ENCODE data around the gene OPN1MW.
"Not testable (repeated sequence)": the region's sequence is repeated elsewhere in the genome, so short reads cannot be mapped to it uniquely, and the experiment has no call there.

OPN1MW gene

GRCh38 chrX:154182296-154182695 lies at the start of gene OPN1MW:
Gene OPN1MW, plus strand, starts transcription at chrX:154182596. Its CDS starts 82 bp downstream, at chrX:154182678.
- not testable (repeated sequence) for FAIRE-seq; DNase-seq (ENCODE audit: low spot score)

DNA sequence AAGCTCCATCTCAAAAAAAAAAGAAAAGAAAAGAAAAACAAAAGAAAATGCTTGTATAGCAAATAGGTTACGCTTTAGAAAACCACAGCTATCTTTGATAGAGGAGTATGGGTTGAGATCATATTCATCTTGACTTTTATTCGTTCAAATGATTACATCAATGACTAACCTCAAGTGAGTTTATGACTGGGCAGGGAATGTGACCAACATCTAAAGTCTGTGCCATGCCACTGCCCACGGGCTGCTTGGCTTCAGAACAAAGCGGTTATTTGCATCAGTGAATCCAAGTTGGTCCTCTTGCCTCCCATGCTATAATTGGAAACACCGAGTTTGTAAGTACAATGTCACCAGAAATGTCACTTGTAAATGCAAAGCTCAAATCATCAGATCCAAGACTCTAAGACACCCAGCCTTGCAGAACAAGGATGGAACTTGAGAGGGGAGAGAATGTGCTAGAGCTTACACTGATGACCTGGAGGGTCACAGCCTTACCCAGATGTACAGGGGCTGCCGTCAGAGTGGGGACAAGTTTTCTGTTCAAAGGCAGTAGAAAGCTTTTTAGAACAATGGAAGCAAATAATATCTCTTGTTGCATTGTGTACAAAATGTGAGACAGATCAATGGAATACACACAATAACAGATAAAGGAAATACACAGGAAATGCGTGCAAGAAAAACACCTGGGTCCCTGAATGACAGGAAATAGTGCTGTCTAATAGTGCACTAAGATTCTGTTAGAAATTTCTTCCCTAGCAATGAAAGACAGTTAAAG lies 46.8 kb upstream of the OPN1MW start:
- FAIRE-seq (peak; percentile 97), DNase-seq (ENCODE audit: low spot score) (peak; percentile 80)

DNA sequence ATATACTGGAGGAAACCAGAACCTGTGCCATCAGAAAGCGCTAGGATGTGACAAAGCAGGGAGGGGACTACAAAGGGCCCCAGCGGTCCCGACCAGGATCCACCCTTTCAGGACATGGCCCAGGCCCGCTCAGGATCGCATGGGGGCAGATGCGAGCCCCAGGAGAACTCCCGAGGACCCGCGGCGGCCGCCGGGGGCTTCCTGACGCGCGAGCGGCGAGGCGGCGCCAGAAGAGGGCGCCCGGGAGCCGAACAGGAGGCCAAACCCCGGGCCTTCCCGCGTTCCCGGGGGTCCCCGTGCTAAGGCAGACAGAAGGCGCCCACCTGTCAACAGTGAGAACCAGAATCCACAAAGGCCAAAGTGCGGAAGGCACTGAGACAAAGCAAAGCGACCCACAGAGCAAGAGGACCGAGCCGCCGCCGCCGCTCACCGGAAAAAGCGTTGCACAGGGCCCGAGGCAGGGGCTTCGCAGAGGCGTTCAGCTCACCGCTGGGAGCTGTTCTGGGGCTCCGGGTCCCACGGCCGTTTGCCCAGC lies 45.7 kb upstream of the OPN1MW start:
- no peak for DNase-seq (ENCODE audit: low spot score)
- no peak for FAIRE-seq

- DNase-seq (ENCODE audit: low spot score) (no peak), FAIRE-seq (no peak)
These were observed 43.5 kb upstream of the OPN1MW start for GRCh38 chrX:154138857-154139256.

DNA sequence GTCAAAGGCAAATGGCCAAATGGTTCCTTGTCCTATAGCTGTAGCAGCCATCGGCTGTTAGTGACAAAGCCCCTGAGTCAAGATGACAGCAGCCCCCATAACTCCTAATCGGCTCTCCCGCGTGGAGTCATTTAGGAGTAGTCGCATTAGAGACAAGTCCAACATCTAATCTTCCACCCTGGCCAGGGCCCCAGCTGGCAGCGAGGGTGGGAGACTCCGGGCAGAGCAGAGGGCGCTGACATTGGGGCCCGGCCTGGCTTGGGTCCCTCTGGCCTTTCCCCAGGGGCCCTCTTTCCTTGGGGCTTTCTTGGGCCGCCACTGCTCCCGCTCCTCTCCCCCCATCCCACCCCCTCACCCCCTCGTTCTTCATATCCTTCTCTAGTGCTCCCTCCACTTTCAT lies 42.2 kb upstream of the OPN1MW start:
- FAIRE-seq (no peak), DNase-seq (ENCODE audit: low spot score) (no peak)

DNA sequence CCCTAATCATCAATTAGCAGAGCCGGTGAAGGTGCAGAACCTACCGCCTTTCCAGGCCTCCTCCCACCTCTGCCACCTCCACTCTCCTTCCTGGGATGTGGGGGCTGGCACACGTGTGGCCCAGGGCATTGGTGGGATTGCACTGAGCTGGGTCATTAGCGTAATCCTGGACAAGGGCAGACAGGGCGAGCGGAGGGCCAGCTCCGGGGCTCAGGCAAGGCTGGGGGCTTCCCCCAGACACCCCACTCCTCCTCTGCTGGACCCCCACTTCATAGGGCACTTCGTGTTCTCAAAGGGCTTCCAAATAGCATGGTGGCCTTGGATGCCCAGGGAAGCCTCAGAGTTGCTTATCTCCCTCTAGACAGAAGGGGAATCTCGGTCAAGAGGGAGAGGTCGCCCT lies 41.7 kb upstream of the OPN1MW start:
- no peak for DNase-seq (ENCODE audit: low spot score)
- no peak for FAIRE-seq

DNA sequence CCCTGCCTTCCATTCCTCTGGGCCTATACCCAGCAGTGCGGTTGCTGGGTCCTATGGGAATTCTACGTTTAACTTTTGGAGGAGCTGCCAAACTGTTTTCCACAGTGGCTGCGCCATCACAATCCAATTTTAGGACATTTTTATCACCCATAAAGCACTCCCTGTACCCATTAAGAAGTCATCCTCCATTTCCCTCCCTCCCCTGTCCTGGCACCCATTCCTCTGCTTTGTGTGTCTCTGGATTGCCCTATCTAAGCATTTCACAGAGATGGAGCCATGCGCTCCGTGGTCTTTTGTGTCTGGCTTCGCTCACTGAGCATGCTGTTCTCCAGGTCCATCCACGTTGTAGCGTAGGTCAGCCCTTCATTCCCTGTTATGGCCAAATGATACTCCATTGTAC lies 40.0 kb upstream of the OPN1MW start:
- FAIRE-seq (no peak), DNase-seq (ENCODE audit: low spot score) (no peak)

DNA sequence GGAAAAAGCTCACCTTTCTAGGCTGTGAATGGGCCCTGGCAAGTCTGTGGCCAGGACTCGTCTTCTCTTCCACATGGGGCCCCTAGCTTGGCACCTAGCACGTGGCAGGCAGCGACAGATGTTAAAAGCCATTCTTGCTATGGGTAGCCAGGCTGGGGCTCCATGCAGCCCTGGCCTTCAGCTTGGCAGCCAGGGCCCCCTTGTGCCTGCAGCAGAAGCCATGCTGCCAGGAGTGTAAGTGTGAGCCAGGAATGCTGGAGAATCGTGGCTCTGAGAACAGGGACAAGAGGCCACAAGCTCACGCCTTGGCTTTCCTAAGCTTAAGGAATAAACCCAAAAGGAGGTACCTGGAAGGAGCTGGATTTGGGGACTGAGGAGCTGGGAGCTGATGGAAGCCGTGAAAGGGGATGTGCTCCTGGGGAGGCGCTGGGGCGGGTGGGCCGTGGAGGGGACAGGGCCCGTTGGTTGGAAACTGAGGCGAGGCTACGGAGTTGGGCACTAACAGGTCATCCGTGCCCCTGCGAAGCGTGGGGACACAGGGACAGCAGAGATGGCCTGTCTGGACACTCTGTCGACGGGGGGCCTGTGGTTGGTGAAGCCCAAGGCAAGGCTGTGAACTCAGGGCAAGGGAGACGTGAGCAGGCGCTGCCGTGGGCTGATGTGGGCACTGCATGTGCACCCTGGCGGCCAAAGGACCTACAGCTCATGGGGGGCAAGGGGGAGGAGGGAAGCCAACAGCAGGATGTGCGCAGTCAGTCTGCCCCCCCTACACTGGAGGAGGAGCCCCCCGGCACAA lies 39.2 kb upstream of the OPN1MW start:
- DNase-seq (ENCODE audit: low spot score) (no peak), FAIRE-seq (no peak)

DNA sequence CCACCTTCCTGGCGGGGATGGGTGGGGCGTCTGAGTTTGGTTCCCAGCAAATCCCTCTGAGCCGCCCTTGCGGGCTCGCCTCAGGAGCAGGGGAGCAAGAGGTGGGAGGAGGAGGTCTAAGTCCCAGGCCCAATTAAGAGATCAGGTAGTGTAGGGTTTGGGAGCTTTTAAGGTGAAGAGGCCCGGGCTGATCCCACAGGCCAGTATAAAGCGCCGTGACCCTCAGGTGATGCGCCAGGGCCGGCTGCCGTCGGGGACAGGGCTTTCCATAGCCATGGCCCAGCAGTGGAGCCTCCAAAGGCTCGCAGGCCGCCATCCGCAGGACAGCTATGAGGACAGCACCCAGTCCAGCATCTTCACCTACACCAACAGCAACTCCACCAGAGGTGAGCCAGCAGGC lies 38.4 kb upstream of the OPN1MW start, which contains the start of gene OPN1LW:
Gene OPN1LW (plus strand): TSS at position 234 of the 400 bp plus-strand sequence. CDS start 41 bp downstream, at position 275.
- FAIRE-seq; DNase-seq (ENCODE audit: low spot score): not testable (repeated sequence)

- FAIRE-seq; DNase-seq (ENCODE audit: low spot score): not testable (repeated sequence)
These were observed 31.4 kb upstream of the OPN1MW start for GRCh38 chrX:154151030-154151429.

DNA sequence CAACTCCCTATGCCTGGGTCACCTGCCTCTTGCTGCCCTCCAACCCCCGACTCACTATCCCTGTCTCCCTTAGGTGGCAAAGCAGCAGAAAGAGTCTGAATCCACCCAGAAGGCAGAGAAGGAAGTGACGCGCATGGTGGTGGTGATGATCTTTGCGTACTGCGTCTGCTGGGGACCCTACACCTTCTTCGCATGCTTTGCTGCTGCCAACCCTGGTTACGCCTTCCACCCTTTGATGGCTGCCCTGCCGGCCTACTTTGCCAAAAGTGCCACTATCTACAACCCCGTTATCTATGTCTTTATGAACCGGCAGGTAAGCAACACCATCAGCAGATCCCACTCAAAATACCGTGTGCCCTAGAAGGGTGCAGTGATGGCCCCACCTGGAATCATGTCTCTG lies 26.2 kb upstream of the OPN1MW start:
- not testable (repeated sequence) for FAIRE-seq; DNase-seq (ENCODE audit: low spot score)

DNA sequence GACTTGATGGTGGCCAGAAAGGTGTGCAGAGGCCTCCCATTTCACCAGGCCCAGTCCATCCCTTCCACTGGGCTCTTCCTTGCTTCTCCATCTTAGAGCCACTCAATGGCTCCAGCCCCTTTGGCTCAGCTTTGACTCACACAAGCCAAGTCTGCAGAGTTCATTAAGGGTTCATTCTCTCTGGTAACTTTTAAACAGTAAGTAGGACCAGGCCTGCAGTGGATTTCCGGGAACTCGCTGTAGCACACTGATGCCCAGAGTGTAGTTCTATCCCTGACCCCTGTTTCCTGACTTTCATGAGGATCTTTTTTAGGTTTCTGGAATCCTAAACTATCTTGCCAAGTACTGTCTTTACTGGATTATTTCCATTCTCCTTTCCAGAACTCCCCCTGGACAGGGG lies 25.2 kb upstream of the OPN1MW start:
- DNase-seq (ENCODE audit: low spot score); FAIRE-seq: not testable (repeated sequence)

DNA sequence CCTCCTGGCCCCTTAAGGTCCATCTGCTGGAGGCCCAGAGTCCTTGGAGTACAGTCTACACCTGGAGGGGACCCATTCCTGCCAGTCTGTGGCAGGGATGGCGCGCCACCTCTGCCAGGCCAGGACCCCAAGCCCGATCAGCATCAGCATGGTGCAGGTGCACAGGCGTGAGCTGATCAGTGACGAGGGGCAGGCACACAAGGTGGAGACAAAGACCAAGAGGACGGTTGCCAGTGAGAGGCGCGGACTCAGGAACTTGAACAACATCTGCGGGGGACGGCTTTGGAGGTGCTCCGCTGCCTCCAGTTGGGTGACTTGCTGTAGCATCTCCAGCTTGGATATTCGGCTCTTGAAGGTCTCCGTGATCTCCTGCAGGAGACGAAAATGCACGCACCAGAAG lies 23.1 kb upstream of the OPN1MW start:
- not testable (repeated sequence) for FAIRE-seq; DNase-seq (ENCODE audit: low spot score)

DNA sequence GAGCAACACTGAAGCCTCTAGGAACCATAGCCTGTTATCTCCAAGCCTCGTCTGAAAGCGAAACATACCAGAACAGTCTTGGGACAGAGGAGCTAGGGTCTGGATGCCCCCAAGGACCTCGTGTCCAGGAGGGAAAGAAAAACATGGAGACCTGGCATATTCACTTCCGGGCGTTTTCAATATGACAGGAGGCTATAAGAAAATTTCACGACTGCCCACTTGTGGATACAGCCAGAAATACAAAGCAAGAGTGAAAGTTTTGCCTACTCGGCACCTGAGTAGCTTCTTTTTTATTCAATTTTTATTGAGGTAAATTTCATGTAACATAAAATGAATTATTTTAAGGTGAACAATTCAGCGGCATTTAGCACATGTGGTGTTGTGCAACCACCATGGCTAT lies 17.5 kb upstream of the OPN1MW start:
- FAIRE-seq; DNase-seq (ENCODE audit: low spot score): not testable (repeated sequence)

DNA sequence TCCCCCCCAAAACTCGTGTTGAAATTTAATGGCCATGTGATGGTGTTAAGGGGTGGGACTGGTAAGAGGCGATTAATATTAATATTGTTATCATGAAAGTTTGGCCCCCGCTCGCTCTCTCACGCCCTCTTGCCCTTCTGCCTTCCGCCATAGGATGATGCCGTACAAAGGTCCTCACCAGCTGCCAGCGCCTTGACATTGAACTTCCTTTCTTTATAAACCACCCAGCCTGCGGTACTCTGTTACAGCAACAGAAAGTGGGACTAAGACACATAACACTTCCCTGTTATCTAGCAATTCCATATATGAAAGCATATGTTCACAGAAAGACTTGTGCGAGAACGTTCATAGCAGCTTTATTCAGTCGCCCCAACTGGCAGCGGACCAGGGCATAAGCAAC lies 14.0 kb upstream of the OPN1MW start:
- FAIRE-seq; DNase-seq (ENCODE audit: low spot score): not testable (repeated sequence)

DNA sequence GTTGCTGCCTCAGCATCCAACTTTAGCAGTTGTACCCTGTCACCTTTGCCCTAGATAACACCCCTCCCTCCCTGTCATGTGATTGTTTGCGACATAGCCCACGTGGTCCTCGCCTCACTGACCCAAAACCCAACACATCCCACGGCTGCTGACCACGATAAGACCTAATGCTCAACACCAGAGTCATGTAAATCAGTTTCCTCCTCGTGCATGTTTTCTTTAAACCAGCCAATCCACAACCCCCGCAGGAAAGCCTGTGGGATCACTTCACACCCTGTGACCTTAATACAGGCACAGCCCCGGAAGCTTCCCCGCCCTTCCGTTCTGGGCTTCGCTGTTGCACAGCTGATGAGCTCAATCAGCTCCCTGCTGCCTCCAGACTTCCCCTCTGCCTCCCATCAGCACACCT lies 9.9 kb upstream of the OPN1MW start:
- not testable (repeated sequence) for DNase-seq (ENCODE audit: low spot score); FAIRE-seq

DNA sequence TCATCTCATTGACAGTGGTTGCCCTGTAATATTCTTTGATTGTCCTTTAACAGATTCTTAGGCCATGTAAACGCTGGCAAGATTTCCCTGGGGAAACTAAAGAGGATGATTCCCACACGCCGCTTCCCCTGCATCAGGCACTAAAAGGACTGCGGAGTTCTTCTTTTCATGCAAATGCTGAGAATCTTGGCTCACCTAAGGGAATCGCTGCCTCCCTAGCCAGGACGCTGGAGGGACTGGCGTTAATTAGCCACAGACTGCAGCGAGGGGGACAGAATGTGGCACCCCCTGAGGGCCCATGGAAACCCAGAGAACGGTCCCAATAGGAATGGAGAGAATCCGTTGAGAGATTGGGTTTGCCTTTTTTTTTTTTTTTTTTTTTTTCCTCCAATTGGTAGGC lies 8.0 kb upstream of the OPN1MW start:
- FAIRE-seq; DNase-seq (ENCODE audit: low spot score): not testable (repeated sequence)

DNA sequence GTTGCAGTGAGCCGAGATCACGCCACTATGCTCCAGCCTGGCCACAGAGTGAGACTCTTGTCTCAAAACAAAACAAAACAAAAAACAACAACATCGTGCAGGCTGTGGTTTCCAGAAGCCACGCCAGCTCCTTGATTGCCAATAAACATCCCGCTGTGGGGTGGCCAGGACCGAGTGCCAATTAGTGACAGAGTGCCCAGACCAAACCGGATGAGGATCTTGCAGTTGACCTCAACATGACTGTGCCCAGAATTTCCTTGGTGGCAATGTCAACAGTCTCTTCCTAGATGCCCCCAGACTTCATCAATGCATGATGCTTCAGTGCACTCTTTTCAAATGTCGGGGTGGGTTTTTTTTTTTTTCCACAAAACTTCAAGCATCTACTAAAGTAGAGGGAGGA lies 1.4 kb downstream of the OPN1MW start:
- FAIRE-seq; DNase-seq (ENCODE audit: low spot score): not testable (repeated sequence)

DNA sequence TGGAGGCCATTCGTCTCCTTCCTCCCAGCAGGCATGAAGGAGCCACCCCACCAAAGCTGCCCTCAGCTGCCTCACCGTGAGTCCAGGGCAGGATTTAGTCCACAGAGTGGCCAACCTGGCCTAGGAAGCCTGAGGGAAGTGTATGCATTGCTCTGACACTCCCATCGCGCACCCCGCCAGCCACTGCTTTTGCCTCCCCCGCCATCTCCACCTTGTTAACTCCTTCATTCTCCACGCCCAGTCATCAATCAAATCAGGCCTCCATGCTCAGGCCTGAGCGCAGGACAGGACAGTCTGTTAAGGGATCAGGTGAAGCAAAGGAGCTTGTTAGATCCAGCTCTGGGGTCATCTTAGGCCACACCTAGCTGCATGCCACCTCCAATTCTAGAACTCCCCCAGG lies 10.4 kb downstream of the OPN1MW start:
- DNase-seq (ENCODE audit: low spot score); FAIRE-seq: not testable (repeated sequence)

DNA sequence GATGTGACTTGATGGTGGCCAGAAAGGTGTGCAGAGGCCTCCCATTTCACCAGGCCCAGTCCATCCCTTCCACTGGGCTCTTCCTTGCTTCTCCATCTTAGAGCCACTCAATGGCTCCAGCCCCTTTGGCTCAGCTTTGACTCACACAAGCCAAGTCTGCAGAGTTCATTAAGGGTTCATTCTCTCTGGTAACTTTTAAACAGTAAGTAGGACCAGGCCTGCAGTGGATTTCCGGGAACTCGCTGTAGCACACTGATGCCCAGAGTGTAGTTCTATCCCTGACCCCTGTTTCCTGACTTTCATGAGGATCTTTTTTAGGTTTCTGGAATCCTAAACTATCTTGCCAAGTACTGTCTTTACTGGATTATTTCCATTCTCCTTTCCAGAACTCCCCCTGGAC lies 11.9 kb downstream of the OPN1MW start:
- not testable (repeated sequence) for DNase-seq (ENCODE audit: low spot score); FAIRE-seq

DNA sequence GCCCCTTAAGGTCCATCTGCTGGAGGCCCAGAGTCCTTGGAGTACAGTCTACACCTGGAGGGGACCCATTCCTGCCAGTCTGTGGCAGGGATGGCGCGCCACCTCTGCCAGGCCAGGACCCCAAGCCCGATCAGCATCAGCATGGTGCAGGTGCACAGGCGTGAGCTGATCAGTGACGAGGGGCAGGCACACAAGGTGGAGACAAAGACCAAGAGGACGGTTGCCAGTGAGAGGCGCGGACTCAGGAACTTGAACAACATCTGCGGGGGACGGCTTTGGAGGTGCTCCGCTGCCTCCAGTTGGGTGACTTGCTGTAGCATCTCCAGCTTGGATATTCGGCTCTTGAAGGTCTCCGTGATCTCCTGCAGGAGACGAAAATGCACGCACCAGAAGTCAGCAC lies 14.1 kb downstream of the OPN1MW start:
- not testable (repeated sequence) for FAIRE-seq; DNase-seq (ENCODE audit: low spot score)
